SK-N-MC (cell line): Measurements from ENCODE around the gene CARMIL1.

ENCODE experiments used
- EZH2 ChIP-seq: fragments of 200-600 bp; sonication (generic); IDR thresholded peaks from one replicate; pipeline ENCODE4 v1.6.1; 2017; ENCODE audit warnings: antibody characterized with exemption
- POLR2AphosphoS5 ChIP-seq: IDR thresholded peaks from 2 replicates; pipeline ENCODE4 v1.6.1; 2012; ENCODE audit warnings: mild to moderate bottlenecking, low read depth, low read length, borderline replicate concordance

DNA sequence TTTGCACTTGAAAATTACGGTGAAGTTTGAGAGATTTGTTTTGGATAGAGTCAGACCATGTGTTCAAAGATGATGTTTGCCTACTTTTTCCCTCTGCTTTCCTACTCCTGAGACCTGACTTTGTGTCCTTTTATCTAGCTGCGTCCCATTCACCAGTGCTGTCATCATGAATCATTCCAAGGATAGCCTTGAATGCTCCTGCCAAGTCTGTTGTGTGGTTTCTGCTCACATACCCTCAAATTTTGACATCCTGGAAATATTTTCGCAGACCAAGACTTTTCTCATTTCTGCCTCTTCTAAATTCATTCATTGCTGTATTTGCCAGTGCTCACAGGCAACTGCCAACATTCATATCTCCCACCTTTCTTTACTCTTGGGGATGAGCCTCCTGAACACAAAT, 197.0 kb downstream of the CARMIL1 start:
- no peak for TF ChIP-seq POLR2AphosphoS5
- no peak for TF ChIP-seq EZH2
